GM23338 (cell line): ENCODE results near the gene DNM1L.

Experiments used
- CREB1 ChIP-seq: fragments of 250-450 bp; sonication (Bioruptor Pico); IDR thresholded peaks from 2 replicates; pipeline ENCODE4 v1.5.0; 2020; ENCODE audit warnings: low read depth, mild to moderate bottlenecking, moderate library complexity
- EZH2 ChIP-seq: fragments of 200-600 bp; sonication (generic); IDR thresholded peaks from one replicate; pipeline ENCODE4 v1.8.0; 2017; ENCODE audit warnings: antibody characterized with exemption, mild to moderate bottlenecking, low read depth; ENCODE audit not compliant: unreplicated experiment
- EZH2phosphoT487 ChIP-seq: fragments of 200-600 bp; sonication (generic); IDR thresholded peaks from one replicate; pipeline ENCODE4 v1.8.1; 2018; ENCODE audit warnings: antibody characterized with exemption; ENCODE audit not compliant: unreplicated experiment
- JUNB ChIP-seq: IDR thresholded peaks from one replicate; pipeline ENCODE4 v1.6.1; 2016; ENCODE audit warnings: antibody characterized with exemption; ENCODE audit not compliant: unreplicated experiment
- NANOG ChIP-seq: IDR thresholded peaks from 2 replicates; pipeline ENCODE4 v1.6.1; 2016; ENCODE audit warnings: antibody characterized with exemption, borderline replicate concordance
- POLR2AphosphoS5 ChIP-seq: IDR thresholded peaks from 2 replicates; pipeline ENCODE4 v1.6.1; 2016; ENCODE audit warnings: antibody characterized with exemption, low read depth
- ZNF114 ChIP-seq: fragments of 250-450 bp; sonication (Bioruptor Pico); IDR thresholded peaks from 2 replicates; pipeline ENCODE4 v1.5.0; 2020; ENCODE audit warnings: mild to moderate bottlenecking, moderate library complexity
- ZNF331 ChIP-seq: fragments of 250-450 bp; sonication (Bioruptor Pico); IDR thresholded peaks from 2 replicates; pipeline ENCODE4 v1.5.0; 2020; ENCODE audit warnings: low read depth, mild to moderate bottlenecking, moderate library complexity
- TF ChIP-seq, protein P1 (sequence below), 2 experiments: fragments of 200-600 bp in 1 of 2; sonication (generic) in 1 of 2; conservative IDR thresholded peaks; 2 replicates each; pipeline versions ENCODE4 v1.5.1 to v1.6.1; 2016 to 2017; ENCODE audit warnings: antibody characterized with exemption in 2 of 2, low read depth in 2 of 2, mild to moderate bottlenecking in 2 of 2, moderate library complexity in 1 of 2
- TF ChIP-seq, protein P2 (sequence below): IDR thresholded peaks from one replicate; pipeline ENCODE4 v1.6.1; 2018; ENCODE audit warnings: antibody characterized with exemption; ENCODE audit not compliant: unreplicated experiment
- TF ChIP-seq, protein P3 (sequence below): fragments of 250-450 bp; sonication (Bioruptor Pico); IDR thresholded peaks from 2 replicates; pipeline ENCODE4 v1.5.0; 2020; ENCODE audit warnings: mild to moderate bottlenecking, moderate library complexity

DNA sequence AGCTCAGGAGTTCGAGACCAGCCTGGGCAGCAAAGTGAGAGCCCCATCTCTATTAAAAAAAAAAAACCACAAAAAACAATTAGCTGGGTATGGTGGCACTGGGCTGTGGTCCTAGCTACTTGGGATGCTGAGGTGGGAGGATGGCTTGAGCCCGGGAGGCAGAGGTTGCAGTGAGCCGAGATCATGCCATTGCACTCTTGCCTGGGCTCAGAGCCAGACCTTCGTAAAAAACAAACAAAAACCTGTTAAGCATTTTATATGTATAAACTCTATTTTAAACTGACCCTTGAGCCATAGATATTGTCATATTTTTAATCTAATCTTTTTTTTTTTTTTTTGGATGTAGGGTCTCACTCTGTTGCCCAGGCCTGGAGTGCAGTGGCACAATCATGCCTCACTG lies 35.7 kb downstream of the DNM1L start:
- TF ChIP-seq, protein P1, sequence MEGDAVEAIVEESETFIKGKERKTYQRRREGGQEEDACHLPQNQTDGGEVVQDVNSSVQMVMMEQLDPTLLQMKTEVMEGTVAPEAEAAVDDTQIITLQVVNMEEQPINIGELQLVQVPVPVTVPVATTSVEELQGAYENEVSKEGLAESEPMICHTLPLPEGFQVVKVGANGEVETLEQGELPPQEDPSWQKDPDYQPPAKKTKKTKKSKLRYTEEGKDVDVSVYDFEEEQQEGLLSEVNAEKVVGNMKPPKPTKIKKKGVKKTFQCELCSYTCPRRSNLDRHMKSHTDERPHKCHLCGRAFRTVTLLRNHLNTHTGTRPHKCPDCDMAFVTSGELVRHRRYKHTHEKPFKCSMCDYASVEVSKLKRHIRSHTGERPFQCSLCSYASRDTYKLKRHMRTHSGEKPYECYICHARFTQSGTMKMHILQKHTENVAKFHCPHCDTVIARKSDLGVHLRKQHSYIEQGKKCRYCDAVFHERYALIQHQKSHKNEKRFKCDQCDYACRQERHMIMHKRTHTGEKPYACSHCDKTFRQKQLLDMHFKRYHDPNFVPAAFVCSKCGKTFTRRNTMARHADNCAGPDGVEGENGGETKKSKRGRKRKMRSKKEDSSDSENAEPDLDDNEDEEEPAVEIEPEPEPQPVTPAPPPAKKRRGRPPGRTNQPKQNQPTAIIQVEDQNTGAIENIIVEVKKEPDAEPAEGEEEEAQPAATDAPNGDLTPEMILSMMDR (conservative IDR thresholded peaks at IDR 0.05; ENCODE audit: low read depth in 2 of 2): no peak
- TF ChIP-seq ZNF331 (CRISPR knock-in tag): no peak
- TF ChIP-seq, protein P2, sequence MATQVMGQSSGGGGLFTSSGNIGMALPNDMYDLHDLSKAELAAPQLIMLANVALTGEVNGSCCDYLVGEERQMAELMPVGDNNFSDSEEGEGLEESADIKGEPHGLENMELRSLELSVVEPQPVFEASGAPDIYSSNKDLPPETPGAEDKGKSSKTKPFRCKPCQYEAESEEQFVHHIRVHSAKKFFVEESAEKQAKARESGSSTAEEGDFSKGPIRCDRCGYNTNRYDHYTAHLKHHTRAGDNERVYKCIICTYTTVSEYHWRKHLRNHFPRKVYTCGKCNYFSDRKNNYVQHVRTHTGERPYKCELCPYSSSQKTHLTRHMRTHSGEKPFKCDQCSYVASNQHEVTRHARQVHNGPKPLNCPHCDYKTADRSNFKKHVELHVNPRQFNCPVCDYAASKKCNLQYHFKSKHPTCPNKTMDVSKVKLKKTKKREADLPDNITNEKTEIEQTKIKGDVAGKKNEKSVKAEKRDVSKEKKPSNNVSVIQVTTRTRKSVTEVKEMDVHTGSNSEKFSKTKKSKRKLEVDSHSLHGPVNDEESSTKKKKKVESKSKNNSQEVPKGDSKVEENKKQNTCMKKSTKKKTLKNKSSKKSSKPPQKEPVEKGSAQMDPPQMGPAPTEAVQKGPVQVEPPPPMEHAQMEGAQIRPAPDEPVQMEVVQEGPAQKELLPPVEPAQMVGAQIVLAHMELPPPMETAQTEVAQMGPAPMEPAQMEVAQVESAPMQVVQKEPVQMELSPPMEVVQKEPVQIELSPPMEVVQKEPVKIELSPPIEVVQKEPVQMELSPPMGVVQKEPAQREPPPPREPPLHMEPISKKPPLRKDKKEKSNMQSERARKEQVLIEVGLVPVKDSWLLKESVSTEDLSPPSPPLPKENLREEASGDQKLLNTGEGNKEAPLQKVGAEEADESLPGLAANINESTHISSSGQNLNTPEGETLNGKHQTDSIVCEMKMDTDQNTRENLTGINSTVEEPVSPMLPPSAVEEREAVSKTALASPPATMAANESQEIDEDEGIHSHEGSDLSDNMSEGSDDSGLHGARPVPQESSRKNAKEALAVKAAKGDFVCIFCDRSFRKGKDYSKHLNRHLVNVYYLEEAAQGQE: no peak
- no peak for TF ChIP-seq EZH2
- no peak for TF ChIP-seq CREB1 (CRISPR knock-in tag)
- no peak for TF ChIP-seq POLR2AphosphoS5
- no peak for TF ChIP-seq EZH2phosphoT487
- no peak for TF ChIP-seq JUNB
- no peak for TF ChIP-seq NANOG
- TF ChIP-seq ZNF114 (CRISPR knock-in tag): no peak
- TF ChIP-seq, protein P3, sequence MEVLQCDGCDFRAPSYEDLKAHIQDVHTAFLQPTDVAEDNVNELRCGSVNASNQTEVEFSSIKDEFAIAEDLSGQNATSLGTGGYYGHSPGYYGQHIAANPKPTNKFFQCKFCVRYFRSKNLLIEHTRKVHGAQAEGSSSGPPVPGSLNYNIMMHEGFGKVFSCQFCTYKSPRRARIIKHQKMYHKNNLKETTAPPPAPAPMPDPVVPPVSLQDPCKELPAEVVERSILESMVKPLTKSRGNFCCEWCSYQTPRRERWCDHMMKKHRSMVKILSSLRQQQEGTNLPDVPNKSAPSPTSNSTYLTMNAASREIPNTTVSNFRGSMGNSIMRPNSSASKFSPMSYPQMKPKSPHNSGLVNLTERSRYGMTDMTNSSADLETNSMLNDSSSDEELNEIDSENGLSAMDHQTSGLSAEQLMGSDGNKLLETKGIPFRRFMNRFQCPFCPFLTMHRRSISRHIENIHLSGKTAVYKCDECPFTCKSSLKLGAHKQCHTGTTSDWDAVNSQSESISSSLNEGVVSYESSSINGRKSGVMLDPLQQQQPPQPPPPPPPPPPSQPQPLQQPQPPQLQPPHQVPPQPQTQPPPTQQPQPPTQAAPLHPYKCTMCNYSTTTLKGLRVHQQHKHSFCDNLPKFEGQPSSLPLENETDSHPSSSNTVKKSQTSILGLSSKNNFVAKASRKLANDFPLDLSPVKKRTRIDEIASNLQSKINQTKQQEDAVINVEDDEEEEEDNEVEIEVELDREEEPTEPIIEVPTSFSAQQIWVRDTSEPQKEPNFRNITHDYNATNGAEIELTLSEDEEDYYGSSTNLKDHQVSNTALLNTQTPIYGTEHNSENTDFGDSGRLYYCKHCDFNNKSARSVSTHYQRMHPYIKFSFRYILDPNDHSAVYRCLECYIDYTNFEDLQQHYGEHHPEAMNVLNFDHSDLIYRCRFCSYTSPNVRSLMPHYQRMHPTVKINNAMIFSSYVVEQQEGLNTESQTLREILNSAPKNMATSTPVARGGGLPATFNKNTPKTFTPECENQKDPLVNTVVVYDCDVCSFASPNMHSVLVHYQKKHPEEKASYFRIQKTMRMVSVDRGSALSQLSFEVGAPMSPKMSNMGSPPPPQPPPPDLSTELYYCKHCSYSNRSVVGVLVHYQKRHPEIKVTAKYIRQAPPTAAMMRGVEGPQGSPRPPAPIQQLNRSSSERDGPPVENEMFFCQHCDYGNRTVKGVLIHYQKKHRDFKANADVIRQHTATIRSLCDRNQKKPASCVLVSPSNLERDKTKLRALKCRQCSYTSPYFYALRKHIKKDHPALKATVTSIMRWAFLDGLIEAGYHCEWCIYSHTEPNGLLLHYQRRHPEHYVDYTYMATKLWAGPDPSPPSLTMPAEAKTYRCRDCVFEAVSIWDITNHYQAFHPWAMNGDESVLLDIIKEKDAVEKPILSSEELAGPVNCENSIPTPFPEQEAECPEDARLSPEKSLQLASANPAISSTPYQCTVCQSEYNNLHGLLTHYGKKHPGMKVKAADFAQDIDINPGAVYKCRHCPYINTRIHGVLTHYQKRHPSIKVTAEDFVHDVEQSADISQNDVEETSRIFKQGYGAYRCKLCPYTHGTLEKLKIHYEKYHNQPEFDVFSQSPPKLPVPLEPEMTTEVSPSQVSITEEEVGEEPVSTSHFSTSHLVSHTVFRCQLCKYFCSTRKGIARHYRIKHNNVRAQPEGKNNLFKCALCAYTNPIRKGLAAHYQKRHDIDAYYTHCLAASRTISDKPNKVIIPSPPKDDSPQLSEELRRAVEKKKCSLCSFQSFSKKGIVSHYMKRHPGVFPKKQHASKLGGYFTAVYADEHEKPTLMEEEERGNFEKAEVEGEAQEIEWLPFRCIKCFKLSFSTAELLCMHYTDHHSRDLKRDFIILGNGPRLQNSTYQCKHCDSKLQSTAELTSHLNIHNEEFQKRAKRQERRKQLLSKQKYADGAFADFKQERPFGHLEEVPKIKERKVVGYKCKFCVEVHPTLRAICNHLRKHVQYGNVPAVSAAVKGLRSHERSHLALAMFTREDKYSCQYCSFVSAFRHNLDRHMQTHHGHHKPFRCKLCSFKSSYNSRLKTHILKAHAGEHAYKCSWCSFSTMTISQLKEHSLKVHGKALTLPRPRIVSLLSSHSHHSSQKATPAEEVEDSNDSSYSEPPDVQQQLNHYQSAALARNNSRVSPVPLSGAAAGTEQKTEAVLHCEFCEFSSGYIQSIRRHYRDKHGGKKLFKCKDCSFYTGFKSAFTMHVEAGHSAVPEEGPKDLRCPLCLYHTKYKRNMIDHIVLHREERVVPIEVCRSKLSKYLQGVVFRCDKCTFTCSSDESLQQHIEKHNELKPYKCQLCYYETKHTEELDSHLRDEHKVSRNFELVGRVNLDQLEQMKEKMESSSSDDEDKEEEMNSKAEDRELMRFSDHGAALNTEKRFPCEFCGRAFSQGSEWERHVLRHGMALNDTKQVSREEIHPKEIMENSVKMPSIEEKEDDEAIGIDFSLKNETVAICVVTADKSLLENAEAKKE (CRISPR knock-in tag): no peak
